ENCODE results near the gene ERBB4. TPM values are rescaled to one million over a fixed set of nuclear protein-coding genes. Genes with fewer than 3 reads are reported as not detected.

ERBB4 gene
- total RNA-seq, 2 experiments from 2014 or later = not detected

- no peaks in the 10 kb centered on the region for H3K4me1 Mint-ChIP-seq (ENCODE audit: low read depth)
- no peak overlapping the region for H3K4me3 Mint-ChIP-seq
- ChIA-PET CTCF (interaction anchor here (1.4 kb wide), 1 partner anchor 12 kb away, joined by 4 read pairs; no protein-coding TSS in a partner anchor), POLR2A (no interaction called here)
- Histone ChIP-seq H3K4me1 (ENCODE audit: insufficient read depth, low read length) (no peaks in the 10 kb centered on the region), H3K27me3 (ENCODE audit: control insufficient read depth in 1 of 2, insufficient read depth in 2 of 2, low read length in 2 of 2) (no peaks in the 10 kb centered on the region), H3K36me3 (ENCODE audit: insufficient read depth, low read length) (no peaks in the 10 kb centered on the region), H3K27ac (ENCODE audit: low read depth in 1 of 2, low read length in 2 of 2) (no peak overlapping the region), H3K4me3 (ENCODE audit: low read length) (no peak overlapping the region), H3K9me3 (ENCODE audit: control insufficient read depth in 1 of 2, insufficient read depth in 1 of 2, low read length in 2 of 2) (peaks cover 0 to 4% of the 10 kb centered on the region in 2 experiments)
- no peaks in the 10 kb centered on the region for H3K9me3 Mint-ChIP-seq
- peaks cover 3% of the 10 kb centered on the region for H3K27me3 Mint-ChIP-seq
- intact Hi-C loops (cut with DNase I, micrococcal nuclease) = no loop called here
- no peak for TF ChIP-seq CTCF (IDR thresholded peaks at IDR 0.05)
- ATAC-seq (ENCODE audit: poor library complexity) = no peak
- no peaks in the 10 kb centered on the region for H3K36me3 Mint-ChIP-seq (ENCODE audit: low read depth)
- no peak for DNase-seq
- H3K27ac Mint-ChIP-seq = no peak overlapping the region
Observed at GRCh38 chr2:212554233-212554632, 15.6 kb upstream of the ERBB4 start.

- Histone ChIP-seq H3K4me3 (ENCODE audit: low read length) (no peak overlapping the region), H3K4me1 (ENCODE audit: insufficient read depth, low read length) (no peaks in the 10 kb centered on the region), H3K36me3 (ENCODE audit: insufficient read depth, low read length) (no peaks in the 10 kb centered on the region), H3K9me3 (ENCODE audit: control insufficient read depth in 1 of 2, insufficient read depth in 1 of 2, low read length in 2 of 2) (no peaks in the 10 kb centered on the region), H3K27ac (ENCODE audit: low read depth in 1 of 2, low read length in 2 of 2) (no peak overlapping the region), H3K27me3 (ENCODE audit: control insufficient read depth in 1 of 2, insufficient read depth in 2 of 2, low read length in 2 of 2) (peaks cover 0 to 5% of the 10 kb centered on the region in 2 experiments)
- intact Hi-C loops (cut with DNase I, micrococcal nuclease) = no loop called here
- TF ChIP-seq CTCF (IDR thresholded peaks at IDR 0.05) = no peak
- H3K4me3 Mint-ChIP-seq = no peak overlapping the region
- H3K36me3 Mint-ChIP-seq (ENCODE audit: low read depth) = no peaks in the 10 kb centered on the region
- POLR2A ChIA-PET = no interaction called here
- H3K4me1 Mint-ChIP-seq (ENCODE audit: low read depth) = no peaks in the 10 kb centered on the region
- H3K27me3 Mint-ChIP-seq = peaks cover 10% of the 10 kb centered on the region
- H3K9me3 Mint-ChIP-seq = no peaks in the 10 kb centered on the region
- CTCF ChIA-PET = no interaction called here
- no peak for ATAC-seq (ENCODE audit: poor library complexity)
- no peak for DNase-seq
- H3K27ac Mint-ChIP-seq = no peak overlapping the region
Observed at GRCh38 chr2:212549941-212550340, 11.3 kb upstream of the ERBB4 start.

- no peak for TF ChIP-seq CTCF (IDR thresholded peaks at IDR 0.05)
- H3K9me3 Mint-ChIP-seq = no peaks in the 10 kb centered on the region
- Histone ChIP-seq H3K36me3 (ENCODE audit: insufficient read depth, low read length) (no peaks in the 10 kb centered on the region), H3K4me1 (ENCODE audit: insufficient read depth, low read length) (no peaks in the 10 kb centered on the region), H3K27ac (ENCODE audit: low read depth in 1 of 2, low read length in 2 of 2) (no peak overlapping the region), H3K27me3 (ENCODE audit: control insufficient read depth in 1 of 2, insufficient read depth in 2 of 2, low read length in 2 of 2) (peaks cover 0 to 5% of the 10 kb centered on the region in 2 experiments), H3K4me3 (ENCODE audit: low read length) (no peak overlapping the region), H3K9me3 (ENCODE audit: control insufficient read depth in 1 of 2, insufficient read depth in 1 of 2, low read length in 2 of 2) (no peaks in the 10 kb centered on the region)
- H3K36me3 Mint-ChIP-seq (ENCODE audit: low read depth) = no peaks in the 10 kb centered on the region
- no peak overlapping the region for H3K27ac Mint-ChIP-seq
- H3K27me3 Mint-ChIP-seq = peaks cover 10% of the 10 kb centered on the region
- intact Hi-C loops (cut with DNase I, micrococcal nuclease) = no loop called here
- ChIA-PET POLR2A (no interaction called here), CTCF (no interaction called here)
- no peaks in the 10 kb centered on the region for H3K4me1 Mint-ChIP-seq (ENCODE audit: low read depth)
- no peak overlapping the region for H3K4me3 Mint-ChIP-seq
- ATAC-seq (ENCODE audit: poor library complexity) (no peak), DNase-seq (no peak)
Observed at GRCh38 chr2:212549463-212549862, 10.9 kb upstream of the ERBB4 start.

Data from CD4-positive, alpha-beta T cell (primary cell).